KG1 (cell line): Measurements from ENCODE around the gene SLC8A1.

Source experiments
- DNase-seq: peaks from one replicate; lab custom pipeline; 2025; lab: John Stamatoyannopoulos, UW

The SLC8A1 gene

GRCh38 chr2:40230707-40231432 is 221.0 kb downstream of the SLC8A1 start:
- DNase-seq = no peak

- no peak for DNase-seq
These were observed 221.7 kb downstream of the SLC8A1 start for GRCh38 chr2:40230186-40230585.

GRCh38 chr2:40228310-40228709 is 223.6 kb downstream of the SLC8A1 start:
- DNase-seq = no peak

- DNase-seq = no peak
These were observed 224.7 kb downstream of the SLC8A1 start for GRCh38 chr2:40227210-40227609.

- no peak for DNase-seq
These were observed 225.3 kb downstream of the SLC8A1 start for GRCh38 chr2:40226637-40227036.

GRCh38 chr2:40225670-40226210 is 226.2 kb downstream of the SLC8A1 start:
- no peak for DNase-seq

- DNase-seq = no peak
These were observed 227.6 kb downstream of the SLC8A1 start for GRCh38 chr2:40224318-40224717.

GRCh38 chr2:40220177-40220925 is 231.5 kb downstream of the SLC8A1 start:
- DNase-seq = no peak

- no peak for DNase-seq
These were observed 232.7 kb downstream of the SLC8A1 start for GRCh38 chr2:40219141-40219540.

- DNase-seq = no peak
These were observed 233.2 kb downstream of the SLC8A1 start for GRCh38 chr2:40218679-40219078.

GRCh38 chr2:40213619-40214018 is 238.3 kb downstream of the SLC8A1 start:
- no peak for DNase-seq

- no peak for DNase-seq
These were observed 238.8 kb downstream of the SLC8A1 start for GRCh38 chr2:40213071-40213470.

GRCh38 chr2:40210968-40211353 is 240.9 kb downstream of the SLC8A1 start:
- no peak for DNase-seq

GRCh38 chr2:40210344-40210967 is 241.4 kb downstream of the SLC8A1 start:
- DNase-seq = no peak

- no peak for DNase-seq
These were observed 242.1 kb downstream of the SLC8A1 start for GRCh38 chr2:40209761-40210160.

GRCh38 chr2:40208463-40208862 is 243.4 kb downstream of the SLC8A1 start:
- DNase-seq = no peak

GRCh38 chr2:40204268-40204667 is 247.6 kb downstream of the SLC8A1 start:
- no peak for DNase-seq

- DNase-seq = no peak
These were observed 249.0 kb downstream of the SLC8A1 start for GRCh38 chr2:40202798-40203400.

- DNase-seq = no peak
These were observed 250.5 kb downstream of the SLC8A1 start for GRCh38 chr2:40201425-40201824.

GRCh38 chr2:40200366-40200915 is 251.4 kb downstream of the SLC8A1 start:
- no peak for DNase-seq

GRCh38 chr2:40199771-40200170 is 252.1 kb downstream of the SLC8A1 start:
- DNase-seq = no peak

GRCh38 chr2:40197121-40197520 is 254.8 kb downstream of the SLC8A1 start:
- DNase-seq = no peak
